H1 (cell line): Measurements from ENCODE around the gene PCCA. TPM values are rescaled to one million over a fixed set of nuclear protein-coding genes. Genes with fewer than 3 reads are reported as not detected.

Experiments used
- CTCF ChIA-PET: fragments of 300-600 bp; sonication (Branson Sonifier 250); formaldehyde crosslinking; loops from one replicate; lab custom pipeline; 2021; ENCODE audit not compliant: partially characterized antibody; lab: Charles Lee
- POLR2A ChIA-PET: fragments of 300-600 bp; sonication (Branson Sonifier 250); formaldehyde crosslinking; loops from one replicate; lab custom pipeline; 2021; ENCODE audit warnings: inconsistent platforms; ENCODE audit not compliant: partially characterized antibody; lab: Charles Lee
- DNase-seq, 2 experiments: peaks; one replicate each; pipeline versions ENCODE4 v3.0.0 to v3.0.0-alpha.2; 2010 to 2022; ENCODE audit warnings: low spot score in 2 of 2, low read depth in 1 of 2, mixed read lengths in 1 of 2
- FAIRE-seq: peaks from 2 replicates; lab custom pipeline; 2011; peaks lifted over from hg19 to GRCh38; lab: Jason Lieb, UNC
- H2AFZ ChIP-seq: 2 replicates; pipeline ENCODE4 v1.8.1; 2012; ENCODE audit warnings: low read length, inconsistent platforms
- H2AK5ac ChIP-seq: 2 replicates; pipeline ENCODE4 v1.6.1; 2013; ENCODE audit warnings: low read depth, low read length
- H2BK120ac ChIP-seq: replicated peaks from 2 replicates; pipeline ENCODE3; 2013; ENCODE audit warnings: low read depth, low read length, inconsistent platforms
- H2BK12ac ChIP-seq: 2 replicates; pipeline ENCODE4 v1.6.1; 2013; ENCODE audit warnings: low read depth, low read length
- H2BK15ac ChIP-seq: 2 replicates; pipeline ENCODE4 v1.6.1; 2013; ENCODE audit warnings: low read length
- H2BK20ac ChIP-seq: 2 replicates; pipeline ENCODE4 v1.6.1; 2013; ENCODE audit warnings: low read length
- H2BK5ac ChIP-seq: 2 replicates; pipeline ENCODE4 v1.6.1; 2013; ENCODE audit warnings: low read depth, low read length
- H3K14ac ChIP-seq: 2 replicates; pipeline ENCODE4 v1.6.1; 2013; ENCODE audit warnings: inconsistent platforms; ENCODE audit not compliant: insufficient read length
- H3K18ac ChIP-seq: 2 replicates; pipeline ENCODE4 v1.6.1; 2013; ENCODE audit warnings: low read length; ENCODE audit errors: extremely low read depth
- H3K23ac ChIP-seq: 2 replicates; pipeline ENCODE4 v1.6.1; 2013; ENCODE audit warnings: inconsistent platforms; ENCODE audit not compliant: insufficient read length
- H3K23me2 ChIP-seq: 2 replicates; pipeline ENCODE4 v1.6.1; 2013; ENCODE audit warnings: low read depth, low read length
- H3K27ac ChIP-seq: 2 replicates; pipeline ENCODE4 v1.6.1; 2011; ENCODE audit warnings: low read depth, low read length, inconsistent platforms
- H3K27me3 ChIP-seq, 4 experiments: replicated peaks in 1 of 4; 1 replicate in 1 of 4; 2 replicates in 3 of 4; pipeline versions ENCODE4 v1.6.1 to v1.8.1; 2011 to 2013; ENCODE audit warnings: low read length in 3 of 4, mild to moderate bottlenecking in 3 of 4, inconsistent platforms in 2 of 4, mixed read lengths in 2 of 4, moderate library complexity in 1 of 4; ENCODE audit not compliant: control insufficient read depth in 3 of 4, insufficient read depth in 3 of 4; ENCODE audit errors: extremely low read depth in 1 of 4
- H3K36me3 ChIP-seq, 4 experiments: 2 replicates each; pipeline versions ENCODE4 v1.6.1 to v1.8.1; 2011 to 2013; ENCODE audit warnings: mild to moderate bottlenecking in 4 of 4, low read length in 3 of 4, moderate library complexity in 2 of 4, control low read depth in 1 of 4, inconsistent platforms in 1 of 4; ENCODE audit not compliant: insufficient read depth in 4 of 4, control insufficient read depth in 2 of 4
- H3K4ac ChIP-seq: replicated peaks from 2 replicates; pipeline ENCODE3; 2013; ENCODE audit warnings: low read length, low read depth, mixed read lengths, inconsistent platforms; ENCODE audit not compliant: insufficient read length
- H3K4me1 ChIP-seq, 4 experiments: replicated peaks in 1 of 4; 1 replicate in 1 of 4; 2 replicates in 3 of 4; pipeline versions ENCODE4 v1.6.1 to v1.8.1; 2011 to 2013; ENCODE audit warnings: low read length in 3 of 4, inconsistent platforms in 2 of 4, mixed read lengths in 1 of 4; ENCODE audit not compliant: insufficient read depth in 4 of 4, control insufficient read depth in 3 of 4
- H3K4me2 ChIP-seq, 2 experiments: 2 replicates each; pipeline versions ENCODE4 v1.6.1 to v1.8.1; 2011 to 2013; ENCODE audit warnings: low read depth in 2 of 2, low read length in 2 of 2, control low read depth in 1 of 2, inconsistent platforms in 1 of 2, mild to moderate bottlenecking in 1 of 2; ENCODE audit not compliant: insufficient read depth in 1 of 2
- H3K4me3 ChIP-seq, 4 experiments: fragments of 200-600, 300-600 bp in 1 of 4; sonication (generic), shearing (Covaris generic), sonication (Bioruptor Twin) in 1 of 4; 2 replicates each; pipeline versions ENCODE4 v1.5.1 to v1.8.1; 2011 to 2016; ENCODE audit warnings: low read length in 4 of 4, low read depth in 3 of 4, control low read depth in 2 of 4, inconsistent platforms in 2 of 4, mild to moderate bottlenecking in 2 of 4, mixed read lengths in 1 of 4, moderate library complexity in 1 of 4; ENCODE audit not compliant: insufficient read depth in 2 of 4; ENCODE audit errors: extremely low read depth in 1 of 4
- H3K56ac ChIP-seq: replicated peaks from 2 replicates; pipeline ENCODE3; 2013; ENCODE audit warnings: low read depth, mild to moderate bottlenecking, mixed read lengths, low read length, inconsistent platforms; ENCODE audit not compliant: insufficient read length
- H3K79me1 ChIP-seq: 2 replicates; pipeline ENCODE4 v1.6.1; 2013; ENCODE audit warnings: low read depth, low read length, control low read depth
- H3K79me2 ChIP-seq, 2 experiments: 2 replicates each; pipeline versions ENCODE4 v1.6.1 to v1.8.1; 2012 to 2013; ENCODE audit warnings: low read length in 2 of 2, mild to moderate bottlenecking in 2 of 2, inconsistent platforms in 1 of 2; ENCODE audit not compliant: insufficient read depth in 2 of 2, control insufficient read depth in 1 of 2
- H3K9ac ChIP-seq, 4 experiments: replicated peaks in 1 of 4; 1 replicate in 1 of 4; 2 replicates in 3 of 4; pipeline versions ENCODE4 v1.6.1 to v1.8.1; 2011 to 2013; ENCODE audit warnings: low read depth in 3 of 4, low read length in 3 of 4, control low read depth in 2 of 4, mild to moderate bottlenecking in 2 of 4, moderate library complexity in 2 of 4, inconsistent platforms in 1 of 4; ENCODE audit errors: extremely low read depth in 1 of 4
- H3K9me3 ChIP-seq, 2 experiments: 2 replicates each; pipeline versions ENCODE4 v1.6.1 to v1.8.1; 2012 to 2013; ENCODE audit warnings: mild to moderate bottlenecking in 2 of 2, moderate library complexity in 2 of 2, control low read depth in 1 of 2, inconsistent platforms in 1 of 2, low read depth in 1 of 2, low read length in 1 of 2, mixed read lengths in 1 of 2; ENCODE audit not compliant: insufficient read depth in 2 of 2
- H4K20me1 ChIP-seq, 2 experiments: replicated peaks in 1 of 2; 2 replicates each; pipeline versions ENCODE3 to v1.8.1; 2011 to 2013; ENCODE audit warnings: inconsistent platforms in 2 of 2, low read length in 2 of 2, mild to moderate bottlenecking in 1 of 2; ENCODE audit not compliant: insufficient read depth in 2 of 2, control insufficient read depth in 1 of 2
- H4K5ac ChIP-seq: 2 replicates; pipeline ENCODE4 v1.6.1; 2013; ENCODE audit warnings: low read length, low read depth, mixed read lengths, inconsistent platforms; ENCODE audit not compliant: insufficient read length
- H4K8ac ChIP-seq: 2 replicates; pipeline ENCODE4 v1.8.0; 2013; ENCODE audit warnings: mild to moderate bottlenecking, moderate library complexity, low read length, inconsistent platforms; ENCODE audit not compliant: insufficient read depth; ENCODE audit errors: extremely low read depth
- H4K91ac ChIP-seq: replicated peaks from 2 replicates; pipeline ENCODE3; 2013; ENCODE audit warnings: low read length, mixed read lengths, inconsistent platforms; ENCODE audit not compliant: insufficient read length
- BACH1 ChIP-seq: IDR thresholded peaks from 2 replicates; pipeline ENCODE4 v1.6.1; 2012; ENCODE audit warnings: low read length, improper control_type of control experiment
- CHD1 ChIP-seq: IDR thresholded peaks from 2 replicates; pipeline ENCODE4 v1.6.1; 2012; ENCODE audit warnings: low read depth, low read length, improper control_type of control experiment
- EP300 ChIP-seq, 2 experiments: IDR thresholded peaks; 1 replicate in 1 of 2; 2 replicates in 1 of 2; pipeline ENCODE4 v1.6.1; 2011 to 2012; ENCODE audit warnings: low read depth in 2 of 2, low read length in 2 of 2, mild to moderate bottlenecking in 2 of 2, borderline replicate concordance in 1 of 2, inconsistent platforms in 1 of 2, moderate library complexity in 1 of 2
- EZH2 ChIP-seq: fragments of 200-600 bp; sonication (generic); IDR thresholded peaks from 2 replicates; pipeline ENCODE4 v1.7.1; 2012; ENCODE audit warnings: low read depth, mild to moderate bottlenecking, moderate library complexity, low read length, inconsistent platforms; ENCODE audit not compliant: severe bottlenecking
- HDAC2 ChIP-seq, 2 experiments: fragments of 300-600 bp in 1 of 2; sonication (generic) in 1 of 2; IDR thresholded peaks; 2 replicates each; pipeline ENCODE4 v1.6.1; 2011 to 2012; ENCODE audit warnings: low read depth in 2 of 2, low read length in 2 of 2, mild to moderate bottlenecking in 2 of 2, moderate library complexity in 2 of 2, borderline replicate concordance in 1 of 2, inconsistent platforms in 1 of 2
- JUND ChIP-seq: IDR thresholded peaks from 2 replicates; pipeline ENCODE4 v1.6.1; 2011; ENCODE audit warnings: mild to moderate bottlenecking, improper control_type of control experiment, low read length
- NRF1 ChIP-seq: IDR thresholded peaks from 2 replicates; pipeline ENCODE4 v1.6.1; 2011; ENCODE audit warnings: mild to moderate bottlenecking, low read depth, low read length, improper control_type of control experiment
- SAP30 ChIP-seq: fragments of 300-600 bp; sonication (generic); IDR thresholded peaks from 2 replicates; pipeline ENCODE4 v1.7.1; 2012; ENCODE audit warnings: low read length, moderate library complexity, mild to moderate bottlenecking, inconsistent platforms; ENCODE audit not compliant: insufficient read depth, insufficient replicate concordance
- SIN3A ChIP-seq, 2 experiments: IDR thresholded peaks in 1 of 2; conservative IDR thresholded peaks in 1 of 2; 2 replicates each; pipeline ENCODE4 v1.6.1; 2011 to 2012; ENCODE audit warnings: low read length in 2 of 2, improper control_type of control experiment in 1 of 2, low read depth in 1 of 2, mild to moderate bottlenecking in 1 of 2
- SIX5 ChIP-seq: IDR thresholded peaks from 2 replicates; pipeline ENCODE4 v1.6.1; 2011; ENCODE audit warnings: mild to moderate bottlenecking, low read depth, low read length
- TAF1 ChIP-seq: IDR thresholded peaks from 2 replicates; pipeline ENCODE4 v1.6.1; 2011; ENCODE audit warnings: mild to moderate bottlenecking, low read depth, low read length
- WGBS, 2 experiments: shearing (Covaris generic) in 1 of 2; methylation state at CpG; one replicate each; pipeline versions ENCODE4 v1.1.6 to v1.1.7; 2013 to 2015; ENCODE audit warnings: low lambda C conversion rate in 2 of 2, mixed read lengths in 2 of 2, inconsistent platforms in 1 of 2, low coverage in 1 of 2, missing lambda C conversion rate in 1 of 2; ENCODE audit not compliant: insufficient replicate concordance in 2 of 2, insufficient coverage in 1 of 2, insufficient read length in 1 of 2; ENCODE audit errors: extremely low coverage in 1 of 2, missing lambda C conversion rate in 1 of 2; 5-methylcytosine and 5-hydroxymethylcytosine counted together
- polyA plus RNA-seq, 7 experiments: library from polyadenylated mRNA; depleted of rRNA in 3 of 7; stranded (reverse) in 5 of 7; unstranded in 2 of 7; fragments of >200 nt in 5 of 7; fragments of 200-250 nt in 2 of 7; gene quantifications; 1 replicate in 5 of 7; 2 replicates in 1 of 7; 4 replicates in 1 of 7; pipeline versions ENCODE4 v1.2.1 to v1.2.3, GENCODE V29; 2011 to 2013; ENCODE audit warnings: missing spikeins in 2 of 7, mixed read lengths in 2 of 7
- total RNA-seq: library from RNA; stranded (reverse); fragmentation: NEBNext Ultra II Directional; extraction: Animal tissue kit (Norgen Biotek cat#: 25700); gene quantifications from 2 replicates; pipeline ENCODE4 v1.2.1, GENCODE V29; 2021
- TF ChIP-seq, protein P1 (sequence below): IDR thresholded peaks from 2 replicates; pipeline ENCODE4 v1.6.1; 2012; ENCODE audit warnings: low read length, inconsistent platforms

PCCA gene
- total and polyA plus RNA-seq, 2 of the 8 experiments (the other 6 are each of a cell fraction or from before 2014, with no cell fraction given), result 18.4 to 49.8 TPM

DNA sequence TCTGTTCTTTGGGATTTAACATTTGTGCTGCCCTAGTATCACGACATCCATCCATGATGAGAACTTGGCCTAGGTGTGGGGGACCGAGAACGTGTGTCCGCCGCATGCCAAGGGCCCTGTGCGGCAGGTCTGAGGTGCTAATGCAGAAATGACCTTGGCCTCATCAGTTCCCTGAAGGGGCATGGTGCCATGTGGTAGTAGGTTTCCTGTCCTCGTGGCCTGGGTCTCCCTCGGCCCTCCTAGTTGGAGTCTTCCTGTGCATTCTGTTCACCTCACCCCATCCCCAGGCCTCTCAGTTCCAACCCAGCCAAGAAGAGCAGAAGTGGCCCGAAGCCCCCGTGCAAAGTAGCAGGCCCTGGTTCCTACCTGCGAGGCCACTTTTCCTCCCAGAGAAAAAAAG, 439.9 kb downstream of the PCCA start:
- Histone ChIP-seq H2BK20ac (no peak overlapping the region), H2BK12ac (no peak overlapping the region), H3K14ac (no peak overlapping the region), H3K9ac (no peak overlapping the region), H4K91ac (no peak overlapping the region), H3K79me2 (no peaks in the 10 kb centered on the region), H3K23me2 (no peaks in the 10 kb centered on the region), H3K18ac (no peak overlapping the region), H3K27ac (no peak overlapping the region), H3K4me1 (peaks cover 6 to 13% (median 9%) of the 10 kb centered on the region in 4 experiments), H3K56ac (no peak overlapping the region), H3K23ac (no peak overlapping the region), H3K79me1 (no peaks in the 10 kb centered on the region), H3K4ac (no peak overlapping the region), H3K27me3 (no peaks in the 10 kb centered on the region), H3K9me3 (no peaks in the 10 kb centered on the region), H2BK15ac (no peak overlapping the region), H4K20me1 (no peaks in the 10 kb centered on the region), H4K5ac (no peak overlapping the region), H2BK5ac (no peak overlapping the region), H2AFZ (no peak overlapping the region), H2BK120ac (no peak overlapping the region), H3K4me2 (no peak overlapping the region), H2AK5ac (no peak overlapping the region), H3K4me3 (no peak overlapping the region), H4K8ac (no peak overlapping the region), H3K36me3 (peaks cover 0 to 4% (median 2%) of the 10 kb centered on the region in 4 experiments; a peak in 2 of 8 replicates)
- WGBS, 2 experiments, result 90% methylated on average over 11 of the region's 11 CpGs; no CpG with 5 or more reads in 1 of the 2 experiments
- FAIRE-seq (no peak), DNase-seq (no peak)
- CTCF ChIA-PET, result no interaction called here
- POLR2A ChIA-PET, result no interaction called here
- TF ChIP-seq HDAC2 (IDR thresholded peaks at IDR 0.05; ENCODE audit: borderline replicate concordance in 1 of 2, low read depth in 2 of 2, low read length in 2 of 2) (no peak), CHD1 (no peak), TAF1 (no peak), SIN3A (conservative IDR thresholded peaks at IDR 0.05 in 1 of 2, IDR thresholded peaks at IDR 0.05 in 1 of 2; ENCODE audit: low read depth in 1 of 2, low read length in 2 of 2) (no peak), EP300 (IDR thresholded peaks at IDR 0.05; ENCODE audit: borderline replicate concordance in 1 of 2, low read depth in 2 of 2, low read length in 2 of 2) (no peak), EZH2 (no peak), NRF1 (no peak), SAP30 (no peak), SIX5 (no peak), BACH1 (no peak), JUND (no peak)
- TF ChIP-seq, protein P1, sequence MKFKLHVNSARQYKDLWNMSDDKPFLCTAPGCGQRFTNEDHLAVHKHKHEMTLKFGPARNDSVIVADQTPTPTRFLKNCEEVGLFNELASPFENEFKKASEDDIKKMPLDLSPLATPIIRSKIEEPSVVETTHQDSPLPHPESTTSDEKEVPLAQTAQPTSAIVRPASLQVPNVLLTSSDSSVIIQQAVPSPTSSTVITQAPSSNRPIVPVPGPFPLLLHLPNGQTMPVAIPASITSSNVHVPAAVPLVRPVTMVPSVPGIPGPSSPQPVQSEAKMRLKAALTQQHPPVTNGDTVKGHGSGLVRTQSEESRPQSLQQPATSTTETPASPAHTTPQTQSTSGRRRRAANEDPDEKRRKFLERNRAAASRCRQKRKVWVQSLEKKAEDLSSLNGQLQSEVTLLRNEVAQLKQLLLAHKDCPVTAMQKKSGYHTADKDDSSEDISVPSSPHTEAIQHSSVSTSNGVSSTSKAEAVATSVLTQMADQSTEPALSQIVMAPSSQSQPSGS, result no peak
